HepG2 (cell line): Measurements from ENCODE around the gene RBPJ. TPM values are rescaled to one million over a fixed set of nuclear protein-coding genes. Genes with fewer than 3 reads are reported as not detected.

Source experiments
- ATAC-seq: fragments of 200-7000 bp; cut with Tn5 transposase; 3 replicates; pipeline ENCODE4 v1.9.1; 2020; ENCODE audit warnings: mild to moderate bottlenecking, moderate library complexity
- BruUV-seq: library from RNA; stranded (reverse); fragments of 400-500 nt; replicated peaks from 2 replicates; lab custom pipeline; 2021; lab: Mats Ljungman, UMichigan
- CTCF ChIA-PET: fragments of 300-600 bp; formaldehyde crosslinking; extraction: SDS; loops from one replicate; lab custom pipeline; 2021; ENCODE audit warnings: low total read pairs, inconsistent platforms, low intra/inter-chr PET ratio; lab: Yijun Ruan, JAX
- POLR2A ChIA-PET: fragments of 350-600 bp; sonication (Branson Sonifier 250); formaldehyde crosslinking; loops from one replicate; lab custom pipeline; 2020; ENCODE audit warnings: antibody characterized with exemption, inconsistent platforms; lab: Yijun Ruan, JAX
- DNase-seq: peaks from one replicate; pipeline ENCODE4 v3.0.0-alpha.2; 2015; ENCODE audit warnings: low spot score
- FAIRE-seq: peaks from 3 replicates; lab custom pipeline; 2011; peaks lifted over from hg19 to GRCh38; lab: Jason Lieb, UNC
- H2AFZ ChIP-seq: one replicate; pipeline ENCODE4 v1.6.1; 2011; ENCODE audit warnings: low read length, inconsistent platforms
- H3K27ac ChIP-seq: fragments of 300-600 bp; 3 replicates; pipeline ENCODE4 v1.8.0; 2011; ENCODE audit warnings: mixed run types, mild to moderate bottlenecking, mixed read lengths, low read length, inconsistent platforms; ENCODE audit not compliant: insufficient read depth; ENCODE audit errors: extremely low read length
- H3K27me3 ChIP-seq, 2 experiments: fragments of 200-600 bp in 1 of 2; 2 replicates in 1 of 2; 3 replicates in 1 of 2; pipeline versions ENCODE4 v1.6.0 to v1.8.0; 2011; ENCODE audit warnings: low read length in 2 of 2, mild to moderate bottlenecking in 2 of 2, moderate library complexity in 2 of 2, inconsistent platforms in 1 of 2; ENCODE audit not compliant: insufficient read depth in 2 of 2, control insufficient read depth in 1 of 2
- H3K36me3 ChIP-seq, 2 experiments: fragments of 200-600 bp in 1 of 2; replicated peaks in 1 of 2; 2 replicates in 1 of 2; 3 replicates in 1 of 2; pipeline versions ENCODE4 v1.5.1 to v1.8.0; 2011; ENCODE audit warnings: low read length in 2 of 2, inconsistent platforms in 1 of 2; ENCODE audit not compliant: insufficient read depth in 2 of 2, control insufficient read depth in 1 of 2
- H3K4me1 ChIP-seq: 2 replicates; pipeline ENCODE4 v1.5.1; 2012; ENCODE audit warnings: low read length, inconsistent platforms; ENCODE audit not compliant: insufficient read depth
- H3K4me2 ChIP-seq: 2 replicates; pipeline ENCODE4 v1.6.0; 2011; ENCODE audit warnings: low read depth, low read length, inconsistent platforms
- H3K4me3 ChIP-seq, 3 experiments: fragments of 200-600 bp in 1 of 3; sonication (generic), shearing (Covaris generic) in 1 of 3; replicated peaks in 1 of 3; 2 replicates each; pipeline ENCODE4 v1.5.1; 2011 to 2016; ENCODE audit warnings: low read length in 3 of 3, inconsistent platforms in 2 of 3, low read depth in 2 of 3, mild to moderate bottlenecking in 2 of 3, control low read depth in 1 of 3, mixed read lengths in 1 of 3; ENCODE audit not compliant: insufficient read depth in 1 of 3
- H3K79me2 ChIP-seq: one replicate; pipeline ENCODE4 v1.6.1; 2011; ENCODE audit warnings: low read length, inconsistent platforms; ENCODE audit not compliant: insufficient read depth
- H3K9ac ChIP-seq: 2 replicates; pipeline ENCODE4 v1.6.0; 2011; ENCODE audit warnings: mild to moderate bottlenecking, low read depth, low read length, inconsistent platforms; ENCODE audit not compliant: insufficient read depth
- H3K9me3 ChIP-seq: 2 replicates; pipeline ENCODE4 v1.5.1; 2012; ENCODE audit warnings: mild to moderate bottlenecking, low read length
- H4K20me1 ChIP-seq: 2 replicates; pipeline ENCODE4 v1.6.0; 2011; ENCODE audit warnings: inconsistent platforms, mild to moderate bottlenecking, low read length, moderate library complexity; ENCODE audit not compliant: insufficient read depth
- FOXM1 ChIP-seq: sonication (generic); formaldehyde crosslinking; IDR thresholded peaks from 2 replicates; pipeline ENCODE4 v1.5.0; 2020; ENCODE audit warnings: missing genetic modification reagents
- KDM1A ChIP-seq: IDR thresholded peaks from 2 replicates; pipeline ENCODE4 v1.6.1; 2016; ENCODE audit warnings: missing compliant biosample characterization
- KLF6 ChIP-seq: IDR thresholded peaks from 2 replicates; pipeline ENCODE4 v1.8.0; 2016; ENCODE audit warnings: missing biosample characterization, missing genetic modification reagents
- NCOR1 ChIP-seq: fragments of 200-600 bp; sonication (generic); IDR thresholded peaks from 2 replicates; pipeline ENCODE4 v1.7.0; 2017; ENCODE audit warnings: antibody characterized with exemption, low read length, borderline replicate concordance
- PLRG1 ChIP-seq: fragments of 450-650 bp; conservative IDR thresholded peaks from 2 replicates; pipeline ENCODE4 v1.6.1; 2016
- RFX1 ChIP-seq: fragments of 450-650 bp; IDR thresholded peaks from 2 replicates; pipeline ENCODE4 v1.6.1; 2017
- SIX4 ChIP-seq: sonication (generic); formaldehyde crosslinking; IDR thresholded peaks from 2 replicates; pipeline ENCODE4 v1.4.0; 2020; ENCODE audit warnings: missing genetic modification reagents
- SSRP1 ChIP-seq: IDR thresholded peaks from 2 replicates; pipeline ENCODE4 v1.6.1; 2016; ENCODE audit warnings: control low read depth
- ZKSCAN8 ChIP-seq: IDR thresholded peaks from 2 replicates; pipeline ENCODE4 v1.6.1; 2016; ENCODE audit warnings: borderline replicate concordance, missing genetic modification reagents, missing compliant biosample characterization
- ZNF143 ChIP-seq: sonication (generic); formaldehyde crosslinking; IDR thresholded peaks from 2 replicates; pipeline ENCODE4 v1.4.0; 2020; ENCODE audit warnings: missing genetic modification reagents
- WGBS: methylation state at CpG from one replicate; pipeline ENCODE4 v1.1.6; 2017; ENCODE audit warnings: low lambda C conversion rate; 5-methylcytosine and 5-hydroxymethylcytosine counted together
- in situ Hi-C: cut with HindIII; loops from 2 replicates; pipeline ENCODE4 v1.10.0; 2017; ENCODE audit warnings: low pct_unique_long_range_greater_than_20kb; ENCODE audit not compliant: extremely low pct_ligation_motif_present
- intact Hi-C: fragments of 100-400 bp; cut with micrococcal nuclease; formaldehyde crosslinking; loops from one replicate; pipeline ENCODE4 v1.10.0; 2022; ENCODE audit not compliant: unreplicated experiment
- polyA plus RNA-seq, 8 experiments: library from polyadenylated mRNA; depleted of rRNA in 3 of 8; stranded (reverse) in 7 of 8; unstranded in 1 of 8; fragments of >200 nt; fragmentation: Illumina TruSeq in 4 of 8; extraction: Trizol in 4 of 8; gene quantifications; 2 replicates each; pipeline versions ENCODE4 v1.2.1 to v1.2.3, GENCODE V29; 2011 to 2016; ENCODE audit warnings: low read depth in 4 of 8, missing spikeins in 1 of 8, mixed read lengths in 1 of 8; ENCODE audit not compliant: insufficient read depth in 1 of 8
- total RNA-seq, 5 experiments: library from RNA; depleted of rRNA; stranded (reverse); fragments of >200 nt; fragmentation: Illumina TruSeq; extraction: Trizol; gene quantifications; 2 replicates each; pipeline ENCODE4 v1.2.3, GENCODE V29; 2016; ENCODE audit warnings: low read depth in 1 of 5
- TF ChIP-seq, protein P1 (sequence below): sonication (generic); formaldehyde crosslinking; IDR thresholded peaks from 2 replicates; pipeline ENCODE4 v1.5.0; 2020; ENCODE audit warnings: mild to moderate bottlenecking, missing genetic modification reagents

The RBPJ gene
- total and polyA plus RNA-seq, 2 of the 13 experiments (the other 11 are each of a cell fraction or from before 2014, with no cell fraction given), result 25.9 to 33.2 TPM

- intact Hi-C loops (no loop called here), in situ Hi-C loops (no loop called here)
- H3K79me2 ChIP-seq, result no peaks in the 10 kb centered on the region
- no peak overlapping the region for H3K4me3 ChIP-seq
- H2AFZ ChIP-seq, result no peak overlapping the region
- H3K27ac ChIP-seq, result no peak overlapping the region
- ChIA-PET POLR2A (no interaction called here), CTCF (no interaction called here)
- TF ChIP-seq ZNF143 (CRISPR knock-in tag) (no peak), RFX1 (no peak), SSRP1 (no peak), SIX4 (CRISPR knock-in tag) (no peak), KDM1A (CRISPR knock-in tag) (no peak), KLF6 (no peak), ZKSCAN8 (CRISPR knock-in tag) (no peak), PLRG1 (no peak), NCOR1 (no peak), FOXM1 (CRISPR knock-in tag) (no peak)
- TF ChIP-seq, protein P1, sequence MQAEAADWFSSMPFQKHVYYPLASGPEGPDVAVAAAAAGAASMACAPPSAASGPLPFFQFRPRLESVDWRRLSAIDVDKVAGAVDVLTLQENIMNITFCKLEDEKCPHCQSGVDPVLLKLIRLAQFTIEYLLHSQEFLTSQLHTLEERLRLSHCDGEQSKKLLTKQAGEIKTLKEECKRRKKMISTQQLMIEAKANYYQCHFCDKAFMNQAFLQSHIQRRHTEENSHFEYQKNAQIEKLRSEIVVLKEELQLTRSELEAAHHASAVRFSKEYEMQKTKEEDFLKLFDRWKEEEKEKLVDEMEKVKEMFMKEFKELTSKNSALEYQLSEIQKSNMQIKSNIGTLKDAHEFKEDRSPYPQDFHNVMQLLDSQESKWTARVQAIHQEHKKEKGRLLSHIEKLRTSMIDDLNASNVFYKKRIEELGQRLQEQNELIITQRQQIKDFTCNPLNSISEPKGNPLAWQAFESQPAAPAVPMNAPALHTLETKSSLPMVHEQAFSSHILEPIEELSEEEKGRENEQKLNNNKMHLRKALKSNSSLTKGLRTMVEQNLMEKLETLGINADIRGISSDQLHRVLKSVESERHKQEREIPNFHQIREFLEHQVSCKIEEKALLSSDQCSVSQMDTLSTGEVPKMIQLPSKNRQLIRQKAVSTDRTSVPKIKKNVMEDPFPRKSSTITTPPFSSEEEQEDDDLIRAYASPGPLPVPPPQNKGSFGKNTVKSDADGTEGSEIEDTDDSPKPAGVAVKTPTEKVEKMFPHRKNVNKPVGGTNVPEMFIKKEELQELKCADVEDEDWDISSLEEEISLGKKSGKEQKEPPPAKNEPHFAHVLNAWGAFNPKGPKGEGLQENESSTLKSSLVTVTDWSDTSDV (CRISPR knock-in tag), result no peak
- WGBS, result 43% methylated on average over 8 of the region's 8 CpGs
- H3K36me3 ChIP-seq, result no peaks in the 10 kb centered on the region
- H3K9me3 ChIP-seq, result no peaks in the 10 kb centered on the region
- ATAC-seq (no peak), FAIRE-seq (no peak), DNase-seq (no peak)
- no peaks in the 10 kb centered on the region for H3K27me3 ChIP-seq
- H3K9ac ChIP-seq, result no peak overlapping the region
- H3K4me1 ChIP-seq, result peaks cover 12% of the 10 kb centered on the region
- H4K20me1 ChIP-seq, result no peaks in the 10 kb centered on the region
- no peak overlapping the region for H3K4me2 ChIP-seq
- BruUV-seq, result no TSS peak
Observed at GRCh38 chr4:26447378-26447777, 126.6 kb downstream of the RBPJ start.
